Measurements from ENCODE around the gene LURAP1L. TPM values are rescaled to one million over a fixed set of nuclear protein-coding genes. Genes with fewer than 3 reads are reported as not detected.

LURAP1L gene
- total and polyA plus RNA-seq, 10 donors = 5.6 to 34.0 (median 12.8) TPM

- intact Hi-C loops (cut with DNase I; ENCODE audit: low total_unique reads) = no loop called here
- no peaks in the 10 kb centered on the region for H3K27me3 ChIP-seq (replicated peaks in 1 of 7)
- TF ChIP-seq CTCF (IDR thresholded peaks at IDR 0.05 in 8 of 11, conservative IDR thresholded peaks at IDR 0.05 in 3 of 11) = no peak
- TF ChIP-seq POLR2AphosphoS5 (IDR thresholded peaks at IDR 0.05) = no peak
- TF ChIP-seq POLR2A (IDR thresholded peaks at IDR 0.05) = no peak
- H3K27ac ChIP-seq = peak overlapping the region in 2 of 8 donors; percentile 1 to 28
- H3K36me3 ChIP-seq = no peaks in the 10 kb centered on the region
- peaks cover 0 to 23% (median 14%) of the 10 kb centered on the region in 8 donors for H3K9me3 ChIP-seq
- H3K4me1 ChIP-seq = no peaks in the 10 kb centered on the region
- WGBS, 5 donors = 60 to 82% (median 71%) methylated on average over 1 of the region's 1 CpG
- DNase-seq = no peak
- no peak overlapping the region for H3K4me3 ChIP-seq
These were observed 9.1 kb downstream of the LURAP1L start for GRCh38 chr9:12783767-12784460.

DNA sequence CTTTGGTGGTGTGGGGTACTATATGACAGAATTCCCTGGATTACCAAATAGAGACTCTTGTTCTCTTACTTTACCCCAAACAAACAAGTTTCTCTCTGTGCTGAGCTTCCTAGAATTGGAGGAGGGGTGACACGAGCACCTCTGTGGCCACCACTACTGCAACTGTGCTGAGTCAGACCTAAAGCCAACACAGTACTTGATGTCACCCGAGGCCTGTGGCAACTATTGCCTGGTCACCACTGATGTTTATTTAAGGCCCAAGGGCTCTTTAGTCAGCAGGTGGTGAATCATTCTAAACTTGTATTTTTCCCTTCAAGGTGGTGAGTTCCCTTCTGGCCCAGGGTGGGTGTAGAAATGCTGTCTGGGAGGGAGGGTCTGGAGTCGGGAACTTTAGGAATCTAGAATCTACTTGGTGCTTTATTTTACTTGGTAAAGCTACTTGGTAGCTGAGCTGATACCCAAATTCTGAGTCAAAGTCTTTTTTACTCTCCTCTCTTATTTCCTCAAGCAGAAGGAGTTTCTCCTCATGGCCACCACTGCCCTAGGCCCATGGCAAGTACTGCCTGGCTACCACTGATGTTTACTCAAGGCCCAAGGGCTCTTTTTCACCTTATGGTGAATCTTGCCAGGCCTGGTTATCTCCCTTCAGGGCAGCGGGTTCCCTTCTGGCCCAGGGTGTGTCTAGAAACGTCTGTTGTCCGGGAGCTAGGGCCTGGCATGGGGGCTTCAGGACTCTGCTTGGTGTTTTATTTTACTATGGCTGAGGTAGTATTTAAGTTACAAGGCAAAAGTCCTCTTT, 9.8 kb downstream of the LURAP1L start:
- Histone ChIP-seq H3K4me3 (no peak overlapping the region), H3K27me3 (replicated peaks in 1 of 7) (no peaks in the 10 kb centered on the region), H3K36me3 (no peaks in the 10 kb centered on the region), H3K4me1 (no peaks in the 10 kb centered on the region), H3K27ac (peak overlapping the region in 5 of 8 donors; percentile 1 to 34 (median 28)), H3K9me3 (peaks cover 0 to 23% (median 14%) of the 10 kb centered on the region in 8 donors)
- no peak for DNase-seq
- intact Hi-C loops (cut with DNase I; ENCODE audit: low total_unique reads) = no loop called here
- TF ChIP-seq POLR2A (IDR thresholded peaks at IDR 0.05) = no peak
- 64 to 87% (median 72%) methylated on average over 6 of the region's 6 CpGs for WGBS, 5 donors

DNA sequence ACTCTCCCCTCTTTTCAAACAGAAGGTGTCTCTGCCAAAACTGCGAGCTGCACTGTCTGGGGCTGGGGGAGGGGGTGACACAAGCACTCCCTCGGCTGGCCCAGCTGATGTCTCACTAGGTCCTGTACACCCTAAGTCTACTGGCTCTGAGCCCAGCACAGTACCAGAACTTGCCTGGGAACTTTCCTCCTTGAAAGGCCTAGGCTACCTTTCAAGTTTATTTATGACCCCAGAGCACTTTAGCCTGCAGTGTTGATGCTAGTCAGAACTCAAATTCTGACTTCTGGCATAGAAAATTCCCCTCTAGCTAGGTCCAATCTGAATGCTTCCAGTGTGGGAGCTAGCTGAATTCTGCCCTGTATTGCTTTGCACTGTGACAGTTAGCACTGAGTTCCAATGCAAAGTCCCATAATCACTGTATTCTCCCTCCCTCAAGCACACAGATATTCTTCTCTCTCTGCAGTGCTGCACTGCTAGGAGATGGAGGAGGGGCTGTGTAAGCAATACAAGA, 10.5 kb downstream of the LURAP1L start:
- Histone ChIP-seq H3K4me3 (peak overlapping the region in 1 of 8 donors; percentile 12), H3K27ac (peak overlapping the region in 4 of 8 donors; percentile 23 to 34 (median 30)), H3K4me1 (no peaks in the 10 kb centered on the region), H3K36me3 (no peaks in the 10 kb centered on the region), H3K9me3 (peaks cover 0 to 23% (median 14%) of the 10 kb centered on the region in 8 donors), H3K27me3 (replicated peaks in 1 of 7) (no peaks in the 10 kb centered on the region)
- 56 to 91% (median 75%) methylated on average over 2 of the region's 2 CpGs for WGBS, 5 donors
- intact Hi-C loops (cut with DNase I; ENCODE audit: low total_unique reads) = no loop called here
- no peak for TF ChIP-seq CTCF (IDR thresholded peaks at IDR 0.05 in 8 of 11, conservative IDR thresholded peaks at IDR 0.05 in 3 of 11)
- TF ChIP-seq POLR2A (IDR thresholded peaks at IDR 0.05) = no peak
- TF ChIP-seq POLR2AphosphoS5 (IDR thresholded peaks at IDR 0.05) = no peak
- no peak for DNase-seq

- DNase-seq = no peak
- intact Hi-C loops (cut with DNase I; ENCODE audit: low total_unique reads) = no loop called here
- Histone ChIP-seq H3K27ac (peak overlapping the region in 1 of 8 donors; percentile 28), H3K4me3 (no peak overlapping the region), H3K36me3 (no peaks in the 10 kb centered on the region), H3K27me3 (replicated peaks in 1 of 7) (no peaks in the 10 kb centered on the region), H3K4me1 (no peaks in the 10 kb centered on the region), H3K9me3 (peaks cover 0 to 23% (median 14%) of the 10 kb centered on the region in 8 donors)
- no peak for TF ChIP-seq CTCF (IDR thresholded peaks at IDR 0.05 in 8 of 11, conservative IDR thresholded peaks at IDR 0.05 in 3 of 11)
These were observed 11.1 kb downstream of the LURAP1L start for GRCh38 chr9:12785941-12786340.
